Endometrium (tissue), 2 donors: Measurements from ENCODE around the gene COL5A2.

ENCODE experiments used
- FAIRE-seq: peaks from 2 replicates; lab custom pipeline; 2012; peaks lifted over from hg19 to GRCh38; lab: Jason Lieb, UNC
- donor health status: control.
- donor health status: control.

The COL5A2 gene

DNA sequence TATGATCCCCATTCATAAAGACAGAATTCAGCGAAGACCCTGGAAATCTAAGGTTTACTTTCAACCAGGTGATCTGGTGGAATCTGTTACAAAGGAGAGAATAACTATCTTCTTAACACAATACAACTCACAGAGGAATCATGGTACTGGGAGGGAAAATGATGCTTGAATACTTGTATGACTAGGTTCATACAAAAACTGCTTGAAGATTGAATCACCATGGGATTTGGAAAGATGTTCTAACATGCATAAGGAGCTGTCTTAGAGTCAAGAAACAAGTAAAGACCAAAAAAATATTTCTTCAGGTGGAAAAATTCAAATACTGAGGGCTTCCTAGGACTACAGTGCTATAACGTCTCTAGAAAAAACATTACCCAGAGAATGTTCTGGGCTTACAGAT, 32.2 kb downstream of the COL5A2 start:
- FAIRE-seq = no peak

DNA sequence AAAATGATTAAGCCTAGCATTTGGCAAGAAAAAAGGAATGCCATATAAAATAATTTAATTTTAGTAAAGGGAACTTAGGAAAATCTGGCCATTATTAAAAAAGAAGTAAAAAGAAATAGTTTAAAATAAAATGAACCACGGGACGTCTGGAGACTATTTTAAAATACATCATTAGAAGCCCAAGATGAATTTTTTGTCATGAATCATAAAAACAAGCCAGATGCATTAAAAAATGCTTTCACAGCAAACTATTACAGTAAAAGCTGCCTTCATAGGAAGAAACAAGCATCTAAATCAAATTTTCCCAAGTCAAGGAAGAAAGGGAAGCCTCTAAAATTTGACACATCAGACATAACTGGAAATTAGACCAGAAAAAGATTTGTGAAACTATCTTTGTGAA, 33.0 kb downstream of the COL5A2 start:
- FAIRE-seq = peak; percentile 91

DNA sequence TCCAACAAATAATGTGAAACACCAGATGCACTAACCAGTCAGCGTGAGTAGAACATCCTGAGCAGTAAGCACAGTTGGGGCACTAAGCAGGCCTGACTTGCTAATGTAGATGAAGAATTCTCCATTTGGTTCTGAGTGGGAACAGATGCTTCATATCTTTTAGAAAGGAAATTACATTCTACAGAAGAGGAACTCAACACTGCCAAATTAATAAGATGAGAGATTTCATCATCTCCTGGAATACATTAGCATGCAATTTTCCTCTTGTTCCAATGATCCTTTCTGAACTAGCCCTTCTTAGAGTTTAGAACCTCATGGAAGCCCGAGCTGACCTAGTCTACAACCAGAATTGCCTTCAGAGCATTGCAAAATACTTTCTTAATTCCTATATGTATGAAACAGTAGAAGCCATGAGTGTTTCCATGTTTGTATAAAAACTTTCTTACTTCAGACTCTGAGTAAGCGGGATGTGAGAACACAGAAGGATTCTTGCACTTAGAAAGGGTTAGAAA, 34.8 kb downstream of the COL5A2 start:
- FAIRE-seq = no peak

DNA sequence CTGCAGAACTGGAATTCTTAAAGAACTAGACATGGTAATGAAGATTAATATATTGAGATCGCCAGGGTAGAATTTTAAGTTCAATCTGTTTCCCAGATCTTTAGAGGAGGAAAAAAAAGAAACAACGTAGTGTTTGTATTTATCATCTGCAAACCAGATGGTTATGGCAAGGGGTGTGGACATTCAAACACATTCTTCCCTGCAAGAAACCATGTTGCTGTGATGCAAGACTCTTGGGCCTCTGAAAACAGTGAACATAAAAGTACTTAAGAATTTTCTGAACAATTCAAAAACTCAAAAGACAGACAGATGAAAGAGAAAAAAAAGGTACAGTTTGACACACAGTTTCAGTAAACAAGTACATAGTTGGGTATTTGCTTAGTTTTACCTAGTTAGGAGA, 35.6 kb downstream of the COL5A2 start:
- FAIRE-seq = peak; percentile 99

GRCh38 chr2:189142893-189143759, 36.4 kb downstream of the COL5A2 start:
- FAIRE-seq = no peak

DNA sequence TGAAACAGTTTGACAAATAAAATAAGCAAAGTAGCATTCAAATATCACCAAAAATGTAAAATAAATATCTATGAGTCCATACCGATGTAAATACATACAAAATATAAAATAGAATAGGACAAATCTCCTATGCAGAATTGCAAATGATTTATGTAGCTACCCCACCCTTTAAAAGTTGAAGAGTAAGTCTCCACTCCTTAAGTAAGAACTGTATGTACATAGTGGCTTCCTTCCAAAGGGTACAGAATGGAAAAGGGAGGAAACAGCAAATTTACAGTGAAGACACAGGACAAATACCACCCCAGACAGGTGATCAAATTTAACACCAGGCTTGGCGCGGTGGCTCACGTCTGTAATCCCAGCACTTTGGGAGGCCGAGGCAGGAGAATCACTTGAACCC, 40.8 kb downstream of the COL5A2 start:
- FAIRE-seq = no peak

- no peak for FAIRE-seq
These were observed 42.0 kb downstream of the COL5A2 start for GRCh38 chr2:189137519-189137918.

DNA sequence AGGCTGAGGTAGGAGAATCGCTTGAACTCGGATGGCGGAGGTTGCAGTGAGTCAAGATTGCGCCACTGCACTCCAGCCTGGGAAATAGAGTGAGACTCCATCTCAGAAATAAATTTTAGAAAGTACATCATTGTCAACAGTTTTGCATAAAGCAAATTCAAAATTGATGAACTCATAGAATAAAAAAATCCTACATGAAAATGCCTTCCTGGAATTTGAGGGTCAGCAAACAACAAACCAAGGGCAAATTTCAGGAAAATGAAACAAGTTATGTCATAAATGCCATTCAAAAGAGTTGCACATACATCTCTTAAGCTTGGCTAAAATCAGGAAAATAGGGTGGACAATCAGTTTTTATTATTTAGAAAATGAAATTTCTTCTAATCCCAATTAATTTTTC, 45.1 kb downstream of the COL5A2 start:
- no peak for FAIRE-seq

GRCh38 chr2:189131991-189132390, 47.6 kb downstream of the COL5A2 start:
- peak; percentile 39 for FAIRE-seq

DNA sequence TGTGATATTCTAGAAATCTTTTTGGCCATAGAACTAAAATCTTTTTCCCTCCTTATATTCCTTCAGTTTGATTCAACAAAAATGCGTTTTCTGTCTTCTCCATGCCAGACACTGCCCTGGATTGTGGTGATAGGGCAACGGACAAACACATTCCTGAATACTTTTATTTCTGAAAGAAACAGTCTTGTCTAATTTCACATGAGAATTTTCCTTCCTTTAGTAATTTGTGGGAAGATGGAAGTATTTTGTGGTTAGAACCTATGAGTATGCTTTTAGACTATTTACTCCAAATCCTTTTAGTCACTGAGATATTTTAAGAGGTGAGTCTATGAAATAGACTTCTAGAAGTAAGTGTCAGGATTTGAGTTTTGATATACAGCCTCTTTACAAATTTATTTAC, 49.6 kb downstream of the COL5A2 start:
- no peak for FAIRE-seq

DNA sequence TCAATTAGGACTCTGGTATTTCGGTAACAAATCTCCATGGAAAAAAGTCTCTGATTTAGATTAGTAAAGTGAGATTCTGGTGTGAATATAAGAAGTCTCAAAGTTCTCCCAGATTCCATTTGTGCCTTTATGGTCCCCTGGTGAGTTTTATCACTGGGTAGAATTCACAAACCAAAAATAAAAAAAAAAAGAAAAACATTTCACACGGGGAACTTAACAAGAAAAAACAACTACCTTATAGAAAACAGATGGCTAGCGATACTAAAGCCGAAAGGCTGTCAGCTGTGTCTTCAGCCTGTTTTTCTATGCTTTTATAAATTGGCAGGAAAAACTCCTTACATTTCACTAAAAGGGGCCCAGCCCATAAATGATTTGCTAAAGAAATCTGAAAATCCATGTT, 50.6 kb downstream of the COL5A2 start:
- peak; percentile 76 for FAIRE-seq

DNA sequence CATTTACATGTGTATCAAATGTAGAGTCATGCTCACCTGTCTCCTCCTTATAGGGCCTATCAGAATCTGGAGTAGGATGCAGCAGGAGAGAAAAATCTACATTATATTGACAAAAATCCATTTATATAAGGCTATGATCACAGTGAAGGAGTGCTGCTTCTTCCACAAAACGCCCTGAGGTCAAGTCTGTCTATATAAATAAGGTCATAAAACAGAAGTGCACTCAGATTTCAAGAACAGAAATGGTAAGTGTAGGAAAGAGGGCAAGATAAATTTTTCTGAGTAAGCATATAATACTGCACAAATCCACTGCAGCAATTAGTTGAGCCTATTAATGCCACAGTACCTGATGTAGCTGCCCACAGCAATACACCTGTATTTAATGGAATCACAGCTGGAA, 51.8 kb downstream of the COL5A2 start:
- FAIRE-seq = no peak

GRCh38 chr2:189125195-189125594, 54.4 kb downstream of the COL5A2 start:
- no peak for FAIRE-seq

DNA sequence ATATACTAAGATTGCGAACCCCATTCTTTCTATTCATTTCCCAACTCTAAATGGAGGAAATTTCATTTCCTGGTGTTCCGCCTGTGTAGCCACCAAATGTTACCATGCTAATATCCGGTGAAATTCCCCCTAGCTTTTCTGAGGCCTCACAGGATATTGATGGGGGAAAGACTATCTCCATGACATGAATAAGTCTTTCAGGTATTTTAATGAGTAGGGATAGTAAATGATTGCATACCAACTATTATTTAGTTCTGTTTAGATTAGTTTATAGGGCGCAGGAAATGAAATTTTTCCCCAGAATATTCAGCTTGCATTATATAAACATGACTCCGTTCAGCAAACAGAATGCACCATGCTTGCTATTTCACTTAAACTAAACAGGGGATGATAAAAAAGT, 55.4 kb downstream of the COL5A2 start:
- no peak for FAIRE-seq

- FAIRE-seq = no peak
These were observed 61.2 kb downstream of the COL5A2 start for GRCh38 chr2:189118386-189118785.

- FAIRE-seq = no peak
These were observed 62.6 kb downstream of the COL5A2 start for GRCh38 chr2:189116979-189117378.

- no peak for FAIRE-seq
These were observed 63.5 kb downstream of the COL5A2 start for GRCh38 chr2:189116087-189116486.

- peak; percentile 87 for FAIRE-seq
These were observed 64.4 kb downstream of the COL5A2 start for GRCh38 chr2:189115126-189115525.

DNA sequence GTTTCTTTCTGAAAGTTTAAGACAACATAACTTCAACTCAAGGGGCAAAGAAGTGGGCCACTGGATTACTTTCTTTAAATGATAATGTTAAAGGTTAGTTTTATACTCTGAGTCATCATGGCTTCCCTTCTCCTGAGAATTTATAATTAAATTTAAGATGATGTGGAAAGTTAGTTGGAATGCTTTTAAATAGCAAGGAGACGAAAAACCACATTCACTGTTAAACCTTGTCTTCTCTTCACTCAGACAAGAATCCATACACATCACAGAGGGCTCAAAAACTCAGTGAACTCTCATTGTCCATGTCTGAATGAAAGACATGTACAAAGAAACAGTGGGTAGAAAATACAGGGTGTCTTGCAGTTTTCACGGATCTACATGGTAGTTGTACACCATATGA, 65.6 kb downstream of the COL5A2 start:
- FAIRE-seq = no peak

GRCh38 chr2:189111063-189111715, 68.4 kb downstream of the COL5A2 start:
- peak; percentile 33 for FAIRE-seq

- FAIRE-seq = no peak
These were observed 69.6 kb downstream of the COL5A2 start for GRCh38 chr2:189109921-189110397.

GRCh38 chr2:189104934-189105333, 74.6 kb downstream of the COL5A2 start:
- no peak for FAIRE-seq

DNA sequence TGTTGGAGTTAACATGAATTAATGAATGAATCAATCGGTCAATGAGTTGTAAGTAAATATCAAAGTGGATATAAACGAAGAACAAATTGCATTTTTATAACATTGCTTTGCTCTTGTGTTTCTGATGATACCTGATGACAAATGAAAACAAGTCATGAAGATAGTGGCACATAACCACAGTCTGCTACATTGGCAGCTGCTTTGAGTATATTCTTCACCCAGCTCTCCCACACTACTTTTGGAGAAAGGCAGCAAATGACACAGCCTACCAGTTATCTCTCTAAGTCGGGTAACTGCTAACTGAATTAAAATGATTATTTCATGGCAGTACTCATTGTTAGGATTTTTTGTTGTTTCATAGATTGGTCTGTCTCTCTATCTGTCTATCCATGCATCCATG, 76.8 kb downstream of the COL5A2 start:
- no peak for FAIRE-seq
